Frontal cortex (tissue), 4 donors: ENCODE data around the gene EIF1B. TPM values are rescaled to one million over a fixed set of nuclear protein-coding genes. Genes with fewer than 3 reads are reported as not detected.

Source experiments
- DNase-seq, 2 donors: peaks; one replicate each; pipeline ENCODE4 v3.0.0; 2012; ENCODE audit warnings: low spot score in 2 of 2
- FAIRE-seq: peaks from 2 replicates; lab custom pipeline; 2012; peaks lifted over from hg19 to GRCh38; lab: Jason Lieb, UNC
- total RNA-seq: library from RNA; depleted of rRNA; stranded (reverse); fragments of >200 nt; gene quantifications from one replicate; pipeline ENCODE4 v1.2.3, GENCODE V29; 2014
- donor health status: control.
- donor health status: control.
- donor health status: control.

The EIF1B gene
- total RNA-seq, 1 donor from 2014 or later = 55.0 TPM

DNA sequence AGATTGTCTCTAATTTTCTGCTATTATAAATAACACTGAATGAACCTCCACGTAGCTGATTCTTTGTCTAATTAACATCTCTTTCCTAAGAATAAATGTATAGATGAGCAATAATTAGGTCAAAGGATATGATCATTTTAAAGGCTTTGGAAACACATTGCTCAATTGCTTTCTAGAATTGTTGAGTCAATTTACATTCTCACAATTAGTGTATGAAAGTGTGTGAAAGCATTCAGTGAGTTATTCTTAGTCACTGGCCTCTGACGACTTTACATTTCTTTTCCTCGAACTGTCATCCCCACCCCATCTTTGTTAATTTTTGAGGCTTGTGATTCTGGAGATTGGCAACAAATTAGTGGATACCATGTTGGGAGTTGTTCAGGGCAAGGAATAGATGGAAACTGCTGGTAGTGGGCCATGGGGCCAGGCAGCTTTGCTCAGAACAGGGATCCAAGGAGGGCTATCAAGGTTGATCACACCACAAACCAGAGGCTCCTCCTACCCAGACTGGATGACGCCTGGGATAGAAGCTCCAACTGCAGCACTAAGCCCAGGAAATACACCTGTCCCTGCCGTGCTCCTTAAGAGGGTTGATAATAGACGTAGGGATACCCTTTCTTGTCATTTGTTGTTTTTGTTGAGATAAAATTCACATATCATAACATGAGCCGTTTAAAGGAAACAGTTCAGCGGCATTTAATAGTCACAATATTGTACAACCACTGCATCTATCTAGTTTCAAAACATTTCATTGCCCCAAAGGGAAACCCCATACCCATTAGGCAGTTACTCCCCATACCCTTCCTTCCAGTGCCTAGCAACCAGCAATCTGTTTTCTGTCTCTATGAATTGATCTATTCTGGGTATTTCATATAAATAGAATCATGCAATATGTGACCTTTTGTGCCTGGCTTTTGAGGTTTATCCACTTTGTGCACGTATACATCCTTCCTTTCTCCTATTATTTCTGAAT, 27.9 kb downstream of the EIF1B start:
- DNase-seq (no peak), FAIRE-seq (no peak)

DNA sequence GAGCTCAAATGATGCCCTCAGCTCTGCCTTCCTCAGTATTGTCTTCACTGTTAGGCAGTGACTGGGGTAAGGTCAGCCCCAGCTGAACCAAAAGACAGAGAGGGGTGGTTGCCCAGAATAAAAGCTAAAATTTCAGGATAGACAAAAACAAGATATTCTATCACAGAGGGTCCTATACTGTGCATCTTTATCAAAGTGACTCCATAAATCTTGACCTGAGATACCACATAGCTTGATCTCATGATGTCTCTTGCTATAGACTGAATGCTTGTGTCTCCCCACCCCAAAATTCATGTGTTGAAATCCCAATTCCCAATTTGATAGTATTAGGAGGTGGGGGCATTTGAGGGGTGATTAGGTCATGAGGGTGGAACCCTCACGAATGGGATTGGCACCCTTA, 30.4 kb downstream of the EIF1B start:
- DNase-seq (no peak), FAIRE-seq (no peak)

DNA sequence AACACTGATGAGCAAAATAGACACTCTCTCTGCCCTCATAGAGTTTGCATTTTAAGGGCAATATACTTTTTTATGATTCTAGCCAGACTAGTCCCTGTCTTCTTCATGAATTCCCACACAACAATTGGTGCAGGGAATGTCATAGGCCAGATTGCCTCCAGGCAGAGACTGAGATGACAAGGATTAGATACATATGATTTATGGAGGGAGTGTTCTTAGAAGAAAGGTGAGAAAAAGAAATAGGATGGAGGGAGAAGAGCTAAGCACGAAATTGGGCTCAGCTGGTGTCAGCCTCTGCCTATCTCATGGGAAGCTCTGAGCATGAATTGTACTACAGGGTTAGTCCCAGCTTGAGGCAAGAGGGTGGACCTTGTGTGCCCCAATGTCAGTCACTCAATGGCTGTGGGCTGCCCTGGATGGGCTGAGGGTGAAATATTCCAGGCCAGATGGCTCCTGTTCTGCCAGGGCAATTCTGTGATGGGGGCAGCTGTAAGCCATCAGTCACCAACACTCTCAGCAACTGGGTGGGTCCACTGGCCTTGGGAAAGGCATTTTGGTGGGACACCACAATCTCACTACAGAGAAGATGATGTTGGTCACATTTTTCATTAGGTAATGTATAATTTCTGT, 31.1 kb downstream of the EIF1B start:
- FAIRE-seq = no peak

DNA sequence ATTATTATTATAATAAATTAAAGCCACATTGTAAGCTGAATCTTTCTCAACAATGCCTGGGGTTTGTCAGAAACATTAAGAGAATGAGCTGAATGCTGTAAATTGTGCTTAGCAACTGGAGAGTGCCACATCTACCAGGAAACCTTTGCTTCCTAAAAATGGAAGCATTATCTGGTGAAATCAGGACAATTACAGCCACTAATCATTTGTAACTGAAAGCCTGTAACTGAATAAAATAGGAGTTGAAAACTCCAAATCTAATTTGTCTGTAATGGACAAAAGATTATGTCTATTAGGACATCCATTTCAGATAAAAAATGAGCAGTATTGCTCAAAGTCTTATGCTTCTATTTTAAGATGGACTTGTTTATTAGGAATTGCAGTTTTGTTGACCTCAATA, 32.2 kb downstream of the EIF1B start:
- FAIRE-seq = no peak
- no peak for DNase-seq

More for the DNA sequence above, 31.1 kb downstream of the EIF1B start:
- no peak for DNase-seq

DNA sequence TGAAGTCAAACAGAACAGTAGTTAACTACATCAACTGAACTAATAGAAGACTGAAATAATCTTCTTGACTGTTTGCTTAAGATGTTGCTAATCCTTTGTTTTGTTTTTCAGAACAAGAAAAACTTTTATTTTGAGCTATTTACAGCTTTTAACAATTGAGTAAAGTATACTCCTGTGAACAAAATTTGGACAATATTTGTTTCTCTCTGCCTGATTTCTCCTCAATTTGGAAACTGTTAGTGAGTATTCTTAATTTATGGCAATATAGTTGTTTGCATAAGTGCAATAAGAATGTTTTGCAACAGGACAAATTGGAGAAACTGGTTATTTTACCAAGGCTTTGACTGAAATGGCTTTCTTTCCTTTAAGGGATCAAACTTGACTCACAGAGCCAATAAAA, 41.0 kb downstream of the EIF1B start:
- no peak for DNase-seq
- FAIRE-seq = no peak

DNA sequence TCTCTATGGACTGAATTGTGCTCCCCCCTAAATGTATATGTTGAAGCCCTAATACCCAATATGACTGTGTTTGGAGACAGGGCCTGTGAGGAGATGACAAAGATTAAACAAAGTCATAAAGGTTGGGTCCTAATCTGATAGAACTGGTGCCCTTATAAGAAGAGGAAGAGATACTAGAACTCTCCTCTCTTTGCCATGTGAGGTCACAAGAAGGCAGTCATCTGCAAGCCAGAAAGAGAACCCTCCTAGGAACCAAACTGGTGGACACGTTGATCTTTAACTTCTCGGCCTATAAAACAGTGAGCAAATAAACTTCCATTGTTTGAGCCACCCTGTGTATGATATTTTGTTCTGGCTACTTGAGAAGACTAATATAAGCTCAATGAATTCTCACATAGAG, 45.9 kb downstream of the EIF1B start:
- no peak for DNase-seq
- FAIRE-seq = no peak

DNA sequence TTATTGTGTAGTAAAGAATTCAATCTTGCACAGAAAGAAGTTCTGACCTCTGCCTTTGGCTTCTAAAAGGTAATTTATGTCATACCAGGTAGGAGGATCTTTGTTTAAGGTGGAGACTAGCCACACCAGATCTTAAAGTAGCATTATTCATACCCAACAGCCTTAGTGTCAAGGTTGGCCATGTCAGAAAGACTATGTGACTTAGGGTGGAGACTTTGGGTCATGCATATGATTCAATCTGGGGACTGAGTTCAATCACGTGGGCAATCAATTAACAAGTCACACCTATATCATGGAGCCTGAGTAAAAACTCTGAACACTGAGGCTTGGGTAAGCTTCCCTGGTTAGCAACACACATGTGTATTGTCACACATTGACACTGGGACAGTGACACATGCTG, 48.9 kb downstream of the EIF1B start:
- DNase-seq (no peak), FAIRE-seq (no peak)

Other genes with a start within 250 kb of the EIF1B start
- gene ENTPD3, start 77.5 kb downstream of the EIF1B start, total RNA-seq = 3.3 TPM
- 163 TPM for gene RPL14, start 147.6 kb downstream of the EIF1B start, total RNA-seq
- 4.5 TPM for gene ZNF619, start 167.4 kb downstream of the EIF1B start, total RNA-seq
- 13.9 TPM for gene ZNF620, start 196.3 kb downstream of the EIF1B start, total RNA-seq
- 9.4 TPM for gene ZNF621, start 215.3 kb downstream of the EIF1B start, total RNA-seq